Fibroblast of skin of right quadriceps (primary cell): Measurements from ENCODE around the gene CARNS1.

Experiments
- DNase-seq: peaks from one replicate; pipeline ENCODE4 v3.0.0-alpha.2; 2013

The CARNS1 gene

GRCh38 chr11:67448220-67448609 lies 32.7 kb downstream of the CARNS1 start:
- no peak for DNase-seq

- DNase-seq = no peak
Observed at GRCh38 chr11:67449116-67449844, 33.8 kb downstream of the CARNS1 start.

DNA sequence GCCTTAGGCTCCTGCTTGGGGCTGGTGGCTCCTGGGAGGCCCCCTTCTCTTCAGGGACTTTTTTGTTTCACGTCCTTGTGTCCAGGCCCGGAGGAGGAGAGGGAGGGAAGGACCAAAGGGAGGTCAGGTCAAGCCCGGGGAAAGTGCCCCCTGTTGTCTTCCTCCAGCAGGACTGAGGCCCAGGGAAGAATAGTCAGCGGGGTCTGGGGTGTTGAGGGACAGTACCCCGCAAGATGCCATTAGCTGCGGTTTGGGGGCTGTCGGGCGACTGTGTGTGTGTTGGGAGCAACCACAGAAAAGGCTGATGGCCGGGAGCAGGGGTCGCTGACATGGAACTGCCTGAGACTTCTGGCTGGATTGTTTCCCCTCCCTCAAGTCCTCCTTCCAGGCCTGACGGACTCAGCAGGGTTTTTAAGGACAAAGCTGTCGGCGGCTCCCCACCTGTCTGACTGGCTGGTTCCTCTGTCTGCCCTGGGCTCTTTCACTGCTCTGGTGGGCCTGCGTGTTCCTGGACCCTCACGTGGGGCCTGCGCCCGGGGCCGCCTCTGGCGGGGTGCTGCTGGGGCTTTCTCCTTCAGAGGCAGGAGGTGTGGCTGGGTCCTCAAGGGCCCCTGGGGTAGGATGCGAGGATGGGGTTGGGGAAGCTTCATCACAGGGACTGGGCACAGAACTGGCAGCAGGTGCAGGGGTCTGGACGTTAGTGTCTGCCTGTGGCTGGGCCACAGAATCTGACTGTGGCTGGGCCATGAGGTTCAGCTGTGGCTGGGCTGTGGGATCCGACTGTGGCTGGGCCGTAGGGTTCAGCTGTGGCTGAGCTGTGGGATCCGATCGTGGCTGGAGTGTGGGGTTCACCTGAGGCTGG lies 35.5 kb downstream of the CARNS1 start:
- no peak for DNase-seq

GRCh38 chr11:67451658-67451976 lies 36.1 kb downstream of the CARNS1 start:
- no peak for DNase-seq

GRCh38 chr11:67452141-67452952 lies 36.9 kb downstream of the CARNS1 start, which contains the start of gene GPR152:
Gene GPR152, minus strand, starts transcription at chr11:67452729. Its CDS starts 5 bp downstream, at chr11:67452724.
- DNase-seq = no peak

DNA sequence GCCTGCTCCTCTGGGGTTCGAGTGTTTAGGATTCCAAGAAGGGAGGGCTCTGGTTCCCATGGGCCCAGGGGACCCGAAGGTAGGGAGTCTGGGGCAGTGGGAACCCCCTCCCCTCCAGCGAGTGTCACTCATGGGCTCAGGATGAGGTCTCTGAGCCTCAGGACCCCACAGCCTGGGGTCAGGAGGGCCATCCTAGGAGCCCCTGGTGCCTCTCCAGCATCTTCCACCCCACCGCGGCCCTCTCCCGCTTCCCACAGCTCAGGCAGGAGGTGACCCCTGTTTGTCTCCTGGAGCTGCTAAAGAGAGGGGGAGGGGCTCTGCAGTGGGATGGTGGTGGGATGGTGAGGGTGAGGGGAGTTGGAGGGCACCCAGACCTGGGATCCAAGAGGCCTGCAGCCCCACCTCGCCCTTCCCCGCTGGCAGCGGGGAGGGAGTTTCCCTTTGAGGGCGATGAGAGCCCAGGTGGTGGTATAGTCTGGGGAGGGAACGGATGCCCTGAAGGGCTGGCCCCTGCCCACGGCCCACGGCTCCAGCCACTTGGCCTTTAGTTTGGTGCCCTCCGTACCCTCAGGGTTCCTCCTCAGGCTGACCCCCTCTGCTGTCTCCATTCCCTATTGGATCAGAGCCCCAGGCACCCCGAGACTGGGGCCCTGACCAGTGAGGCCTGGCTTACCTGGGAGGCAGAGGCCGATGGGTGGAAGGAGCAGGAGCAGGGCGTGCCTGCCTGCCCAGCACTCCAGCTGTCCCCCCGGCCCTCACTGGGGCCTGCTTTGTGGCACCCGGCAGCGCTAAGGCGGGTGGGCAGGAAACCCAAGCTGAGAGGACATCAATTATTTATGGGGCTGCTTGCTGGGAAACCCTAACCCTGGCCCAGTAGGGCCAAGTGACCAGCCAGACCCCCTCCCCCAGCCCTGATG lies 38.6 kb downstream of the CARNS1 start:
- DNase-seq = no peak

GRCh38 chr11:67455054-67455453 lies 39.6 kb downstream of the CARNS1 start, which contains the start of gene CABP4:
Gene CABP4, plus strand, starts transcription at chr11:67455354. Its CDS starts 70 bp downstream, at chr11:67455424.
- DNase-seq = no peak

DNA sequence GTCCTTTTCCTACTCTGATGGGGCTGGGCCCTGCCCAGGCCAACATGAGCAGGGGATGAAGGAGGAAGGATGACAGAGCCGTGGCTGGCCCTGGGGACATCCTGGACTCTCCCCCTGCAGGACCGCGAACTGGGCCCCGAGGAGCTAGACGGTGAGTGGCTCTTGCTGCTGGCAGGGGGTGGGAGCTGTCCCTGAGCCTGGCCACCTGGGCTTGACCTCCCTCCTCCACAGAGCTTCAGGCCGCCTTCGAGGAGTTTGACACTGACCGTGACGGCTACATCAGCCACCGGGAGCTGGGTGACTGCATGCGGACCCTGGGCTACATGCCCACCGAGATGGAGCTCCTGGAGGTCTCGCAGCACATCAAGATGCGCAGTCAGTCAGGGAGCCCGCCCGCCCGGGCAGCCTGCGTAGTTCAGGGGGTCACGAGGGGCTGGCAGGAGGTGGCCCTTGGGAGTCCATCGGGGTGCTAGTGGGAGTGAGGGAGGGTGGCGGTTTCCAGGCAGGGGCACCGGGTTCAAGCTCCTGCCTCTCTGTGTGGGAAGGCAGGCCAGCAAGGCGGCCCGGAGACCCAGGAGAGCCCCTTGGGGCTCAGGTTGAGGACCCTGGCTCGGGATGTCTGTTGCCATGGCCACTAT lies 40.7 kb downstream of the CARNS1 start:
- no peak for DNase-seq

DNA sequence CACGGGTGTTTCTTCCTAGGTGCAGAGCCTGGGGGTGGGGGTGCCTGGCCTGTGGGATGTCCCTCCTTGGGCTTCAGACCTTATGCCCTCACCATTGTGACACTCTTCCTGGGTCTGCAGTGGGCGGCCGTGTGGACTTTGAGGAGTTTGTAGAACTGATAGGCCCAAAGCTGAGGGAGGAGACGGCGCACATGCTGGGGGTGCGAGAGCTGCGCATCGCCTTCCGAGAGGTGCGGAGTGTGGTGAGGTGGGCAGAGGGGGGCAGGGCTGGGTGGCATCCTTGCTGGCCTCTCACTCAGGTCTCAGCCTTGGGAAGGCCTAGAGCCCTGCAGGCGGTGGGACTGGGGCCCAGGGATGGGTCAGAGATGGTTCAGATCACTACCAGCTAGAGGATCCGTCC lies 42.0 kb downstream of the CARNS1 start:
- DNase-seq = no peak

DNA sequence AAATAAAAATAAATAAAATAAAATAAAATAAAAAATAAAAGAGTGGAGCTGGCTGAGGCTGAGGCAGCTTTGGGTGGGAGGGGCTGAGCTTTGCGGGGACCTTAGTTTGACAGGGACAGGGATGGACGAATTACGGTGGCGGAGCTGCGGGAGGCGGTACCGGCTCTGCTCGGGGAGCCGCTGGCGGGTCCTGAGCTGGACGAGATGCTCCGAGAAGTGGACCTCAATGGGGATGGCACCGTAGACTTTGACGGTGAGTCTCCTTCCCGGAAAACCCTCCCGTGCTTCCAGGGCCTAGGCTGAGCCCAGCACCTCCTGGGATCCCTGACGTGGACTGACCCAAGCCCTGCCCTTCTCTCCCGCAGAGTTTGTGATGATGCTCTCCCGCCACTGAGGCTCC lies 42.8 kb downstream of the CARNS1 start:
- DNase-seq = no peak

GRCh38 chr11:67463186-67463585 lies 47.7 kb downstream of the CARNS1 start:
- no peak for DNase-seq

GRCh38 chr11:67463680-67464410 lies 48.4 kb downstream of the CARNS1 start:
- no peak for DNase-seq

DNA sequence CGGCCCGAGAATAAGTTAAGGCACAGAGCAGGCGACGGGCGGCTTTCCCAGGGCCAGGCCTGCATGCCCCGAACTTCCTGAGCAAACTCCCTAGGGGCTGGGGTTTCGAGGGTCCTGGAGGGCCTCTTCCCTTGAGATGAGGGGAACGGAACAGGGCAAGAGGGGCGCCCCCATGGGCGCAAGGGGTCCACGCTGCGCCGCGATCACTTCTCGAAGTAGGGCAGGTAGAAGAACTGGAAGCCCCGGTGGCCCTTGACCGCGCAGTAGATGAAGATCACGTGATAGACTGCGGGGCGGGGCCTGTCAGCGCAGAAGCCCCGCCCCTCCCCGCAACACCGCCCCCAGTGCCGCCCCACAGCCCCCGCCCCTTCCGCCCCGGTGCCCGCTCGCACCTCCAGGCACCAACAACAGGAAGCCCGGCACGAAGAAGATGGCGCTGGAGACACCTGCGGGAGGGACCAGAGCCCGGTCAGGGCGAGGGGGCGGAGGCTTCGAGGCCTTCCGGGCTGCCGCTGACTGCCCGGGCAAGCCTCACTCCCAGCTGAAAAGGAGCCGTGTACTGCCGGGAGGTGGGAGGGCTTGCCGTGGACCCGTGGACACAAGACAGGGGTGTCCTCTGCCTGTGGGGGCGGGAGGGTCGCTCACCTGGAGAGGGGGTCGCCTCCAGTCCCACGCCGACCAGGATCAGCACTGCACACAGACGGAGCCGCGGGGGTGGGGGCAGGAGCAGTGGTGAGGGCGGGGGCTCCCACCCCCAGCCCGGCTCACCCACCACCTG lies 49.1 kb downstream of the CARNS1 start:
- peak; percentile 72 for DNase-seq

DNA sequence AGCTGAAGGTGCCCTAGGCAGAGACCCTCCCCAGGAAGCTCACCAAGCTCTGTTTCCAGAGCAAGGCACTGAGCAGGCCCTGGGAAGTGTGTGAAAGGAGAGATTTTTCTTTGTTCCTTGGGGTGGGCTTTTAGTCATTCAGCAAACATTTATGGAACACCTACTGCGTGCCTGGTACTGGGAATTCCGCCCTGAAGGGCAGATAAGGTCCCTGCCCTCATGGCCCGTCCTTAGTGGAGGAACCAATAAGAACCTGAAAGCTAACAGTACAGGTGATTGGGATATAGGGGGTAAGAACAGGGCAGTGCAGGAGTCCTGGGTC lies 49.7 kb downstream of the CARNS1 start:
- DNase-seq = no peak

DNA sequence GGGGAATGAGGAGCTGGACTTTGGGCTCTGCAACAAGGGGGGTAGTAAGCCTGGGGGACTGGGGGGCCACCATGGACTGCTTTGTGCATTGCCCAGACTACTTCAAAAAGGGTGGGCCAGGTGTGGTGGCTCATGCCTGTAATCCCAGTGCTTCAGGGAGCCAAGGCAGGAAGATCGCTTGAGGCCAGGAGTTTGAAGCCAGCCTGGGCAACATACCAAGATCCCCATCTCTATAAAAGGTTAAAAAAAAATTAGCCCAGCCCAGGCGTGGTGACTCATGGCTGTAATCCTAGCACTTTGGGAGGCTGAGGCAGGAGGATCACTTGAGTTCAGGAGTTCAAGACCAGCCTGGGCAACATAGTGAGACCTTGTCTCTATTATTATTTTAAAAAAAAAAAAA lies 50.1 kb downstream of the CARNS1 start:
- DNase-seq = peak; percentile 17

DNA sequence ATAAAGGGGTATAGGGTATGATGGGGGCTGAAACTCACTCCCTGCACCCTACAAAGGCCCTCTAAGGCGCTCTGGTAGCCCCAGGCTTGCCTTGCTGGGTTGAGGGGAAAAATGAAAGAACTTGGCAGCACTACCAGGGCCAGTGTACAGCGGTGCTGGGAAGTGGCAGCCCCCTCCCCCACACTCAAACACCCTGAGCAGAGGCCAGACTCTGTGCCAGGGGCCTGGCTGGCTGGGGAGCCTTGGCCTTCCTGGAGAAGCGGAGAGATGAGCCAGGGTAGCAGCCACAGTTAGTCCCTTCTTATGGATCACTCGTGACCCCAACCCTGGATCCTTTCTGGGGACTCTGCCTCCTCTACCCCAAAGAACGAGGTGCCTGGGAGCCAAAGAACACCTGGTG lies 50.9 kb downstream of the CARNS1 start:
- DNase-seq = no peak

- no peak for DNase-seq
Observed at GRCh38 chr11:67466962-67467771, 51.7 kb downstream of the CARNS1 start.

- no peak for DNase-seq
Observed at GRCh38 chr11:67468056-67468455, 52.6 kb downstream of the CARNS1 start.

DNA sequence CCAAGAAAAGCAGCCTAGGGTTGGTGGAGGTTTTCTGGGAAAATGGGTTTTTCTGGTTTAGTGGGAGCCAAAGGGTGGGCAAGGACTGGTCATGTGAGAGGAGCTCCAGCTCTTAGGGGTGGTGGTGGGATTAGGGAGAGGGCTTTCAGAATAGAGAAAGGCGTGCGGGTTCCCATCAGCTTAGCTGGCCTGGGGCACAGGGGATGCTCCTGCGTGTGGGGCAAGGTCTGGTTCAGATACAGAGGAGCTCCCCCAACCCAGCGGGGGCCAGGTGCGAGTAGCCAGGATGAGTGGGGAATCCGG lies 52.9 kb downstream of the CARNS1 start:
- no peak for DNase-seq
